PC-9 (cell line): ENCODE measurements around the gene GDF2.

Source experiments
- CTCF ChIP-seq: fragments of 200-600 bp; sonication (generic); conservative IDR thresholded peaks from 2 replicates; pipeline ENCODE4 v1.6.1; 2017; ENCODE audit warnings: mixed run types, antibody characterized with exemption, mild to moderate bottlenecking, moderate library complexity
- EZH2 ChIP-seq: fragments of 200-600 bp; sonication (generic); IDR thresholded peaks from 2 replicates; pipeline ENCODE4 v1.8.0; 2017; ENCODE audit warnings: antibody characterized with exemption, low read depth

- no peak for TF ChIP-seq CTCF
- no peak for TF ChIP-seq EZH2
Measured at GRCh38 chr10:47331491-47331890, 9.2 kb downstream of the GDF2 start.
